NCI-H2081 treated with DMSO at 0.1 percent for 48 hours (cell line): ENCODE data around the gene KANK3.
"Not testable (repeated sequence)": the region's sequence is repeated elsewhere in the genome, so short reads cannot be mapped to it uniquely, and the experiment has no call there.

ENCODE experiments used
- DNase-seq: peaks from one replicate; lab custom pipeline; 2025; lab: John Stamatoyannopoulos, UW

The KANK3 gene

GRCh38 chr19:8370176-8371010, 27.3 kb upstream of the KANK3 start:
- DNase-seq: no peak

- DNase-seq: no peak
Measured at GRCh38 chr19:8367327-8368001, 24.4 kb upstream of the KANK3 start.

DNA sequence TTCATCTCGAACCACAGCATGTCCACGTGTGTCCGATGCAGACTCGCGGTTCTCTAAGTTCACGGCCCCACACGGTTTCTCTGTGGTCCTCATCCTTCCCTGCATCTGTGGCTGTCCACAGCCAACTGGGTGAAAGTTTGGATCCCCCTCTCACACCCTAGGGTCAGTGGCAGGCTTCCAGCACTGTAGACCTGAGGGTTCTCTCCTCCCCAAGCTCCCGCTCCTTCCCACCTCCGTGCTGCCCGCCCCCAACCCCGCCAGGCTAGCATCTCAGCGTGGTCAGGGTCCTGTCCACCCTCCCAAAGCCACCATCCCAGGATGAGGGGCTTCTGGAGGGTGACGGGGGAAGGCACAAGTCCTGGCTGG, 23.9 kb upstream of the KANK3 start:
- DNase-seq: no peak

DNA sequence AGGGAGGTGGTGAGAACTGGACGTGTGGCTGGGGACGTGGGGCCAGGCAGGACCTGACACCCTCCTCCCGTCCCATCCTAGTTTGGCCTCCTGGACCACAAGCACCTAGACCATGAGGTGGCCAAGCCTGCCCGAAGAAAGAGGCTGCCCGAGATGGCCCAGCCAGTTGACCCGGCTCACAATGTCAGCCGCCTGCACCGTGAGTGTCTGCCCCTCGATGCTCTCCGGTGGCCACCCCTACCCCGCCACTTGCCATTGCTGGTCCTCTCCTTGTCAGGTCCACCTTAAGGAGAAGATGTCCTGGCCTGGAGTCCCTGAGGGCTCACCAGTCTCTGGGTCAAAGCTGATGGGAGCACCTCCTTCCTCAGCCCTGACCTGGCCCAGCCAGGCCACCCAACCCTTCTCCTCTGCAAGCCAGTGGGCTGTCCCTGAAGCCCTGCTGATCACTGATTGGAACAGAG, 23.1 kb upstream of the KANK3 start:
- DNase-seq: no peak

DNA sequence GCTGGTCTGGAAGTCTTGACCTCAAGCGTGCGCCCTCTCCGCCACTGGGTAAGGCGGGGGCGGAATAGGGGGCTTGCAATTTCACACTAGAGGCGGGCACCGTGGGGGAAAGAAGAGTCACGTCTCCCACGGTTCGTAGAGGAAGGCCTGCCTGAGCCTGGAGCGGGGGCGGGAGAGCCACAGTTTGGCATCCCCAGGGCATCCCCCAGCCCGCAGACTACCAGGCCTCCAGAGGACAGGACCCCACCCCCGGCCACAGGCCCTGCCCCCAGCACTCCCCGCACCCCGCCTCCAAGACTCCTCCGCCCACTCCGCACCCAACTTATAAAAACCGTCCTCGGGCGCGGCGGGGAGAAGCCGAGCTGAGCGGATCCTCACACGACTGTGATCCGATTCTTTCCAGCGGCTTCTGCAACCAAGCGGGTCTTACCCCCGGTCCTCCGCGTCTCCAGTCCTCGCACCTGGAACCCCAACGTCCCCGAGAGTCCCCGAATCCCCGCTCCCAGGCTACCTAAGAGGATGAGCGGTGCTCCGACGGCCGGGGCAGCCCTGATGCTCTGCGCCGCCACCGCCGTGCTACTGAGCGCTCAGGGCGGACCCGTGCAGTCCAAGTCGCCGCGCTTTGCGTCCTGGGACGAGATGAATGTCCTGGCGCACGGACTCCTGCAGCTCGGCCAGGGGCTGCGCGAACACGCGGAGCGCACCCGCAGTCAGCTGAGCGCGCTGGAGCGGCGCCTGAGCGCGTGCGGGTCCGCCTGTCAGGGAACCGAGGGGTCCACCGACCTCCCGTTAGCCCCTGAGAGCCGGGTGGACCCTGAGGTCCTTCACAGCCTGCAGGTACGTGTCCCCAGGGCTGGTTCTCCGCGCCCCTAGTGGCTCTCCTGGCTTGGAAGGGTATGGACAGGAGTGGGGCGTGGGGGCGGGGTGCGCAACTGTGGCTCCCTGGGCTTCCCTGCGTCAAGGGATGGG, 21.0 kb upstream of the KANK3 start, which contains the start of gene ANGPTL4:
Gene ANGPTL4 (plus strand): TSS at position 353 of the 969 bp plus-strand sequence. CDS start 167 bp downstream, at position 520.
- DNase-seq: no peak

DNA sequence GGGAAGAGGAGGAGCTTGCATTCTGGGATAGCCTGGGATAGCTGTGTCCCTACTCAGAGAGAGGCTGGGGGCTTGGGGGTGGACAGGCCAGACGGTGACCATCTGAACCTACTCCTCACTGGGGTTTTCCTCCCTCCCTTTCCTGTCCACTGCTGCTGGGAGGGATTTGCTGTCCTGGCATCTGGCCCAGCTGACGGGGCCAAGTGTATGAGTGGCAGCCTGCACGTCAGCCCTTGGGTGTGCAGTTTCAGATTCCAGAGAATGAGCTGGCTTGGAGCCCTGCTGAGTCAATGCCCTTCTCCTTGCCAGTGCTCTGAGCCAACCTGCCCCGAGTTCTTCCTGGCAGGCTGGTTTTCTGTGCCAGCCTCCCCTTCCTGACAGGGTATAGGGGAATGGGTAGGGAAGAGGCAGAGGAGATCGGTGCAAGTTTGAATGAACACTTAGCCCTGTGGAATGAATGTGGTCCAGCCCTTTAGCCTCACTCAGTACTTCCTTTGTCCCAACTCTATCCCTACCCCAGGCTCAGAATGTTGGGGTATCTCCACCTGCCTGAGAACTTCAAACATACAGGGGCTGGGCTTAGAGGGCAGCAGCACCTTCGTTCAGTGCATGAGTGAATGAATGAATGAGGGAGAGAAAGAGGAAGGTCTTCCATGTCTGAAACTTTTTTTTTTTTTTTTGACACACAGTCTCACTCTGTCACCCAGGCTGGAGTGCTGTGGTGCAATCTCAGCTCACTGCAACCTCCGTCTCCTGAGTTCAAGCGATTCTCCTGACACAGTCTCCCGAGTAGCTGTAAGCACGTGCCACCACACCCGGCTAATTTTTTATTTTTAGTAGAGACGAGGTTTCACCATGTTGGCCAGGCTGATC, 19.1 kb upstream of the KANK3 start:
- no peak for DNase-seq

DNA sequence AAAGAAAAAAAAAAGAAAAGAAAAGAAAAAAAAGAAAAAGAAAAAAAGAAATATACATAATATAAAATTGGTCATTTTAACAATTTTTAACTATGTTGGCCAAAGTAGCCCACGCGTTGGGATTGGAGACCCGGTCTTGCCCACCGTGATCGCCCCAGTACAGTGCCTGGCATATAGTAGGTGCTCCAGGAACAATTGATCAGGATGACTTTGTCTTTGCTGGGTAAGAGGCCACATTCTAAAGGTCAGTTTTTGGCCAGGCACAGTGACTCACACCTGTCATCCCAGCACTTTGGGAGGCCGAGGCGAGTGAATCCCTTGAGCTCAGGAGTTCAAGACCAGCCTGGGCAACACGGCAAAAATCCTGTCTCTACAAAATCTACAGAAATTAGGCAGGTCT, 17.1 kb upstream of the KANK3 start:
- DNase-seq: no peak

GRCh38 chr19:8358948-8359347, 15.9 kb upstream of the KANK3 start:
- DNase-seq: no peak

GRCh38 chr19:8357007-8357521, 14.0 kb upstream of the KANK3 start:
- no peak for DNase-seq

DNA sequence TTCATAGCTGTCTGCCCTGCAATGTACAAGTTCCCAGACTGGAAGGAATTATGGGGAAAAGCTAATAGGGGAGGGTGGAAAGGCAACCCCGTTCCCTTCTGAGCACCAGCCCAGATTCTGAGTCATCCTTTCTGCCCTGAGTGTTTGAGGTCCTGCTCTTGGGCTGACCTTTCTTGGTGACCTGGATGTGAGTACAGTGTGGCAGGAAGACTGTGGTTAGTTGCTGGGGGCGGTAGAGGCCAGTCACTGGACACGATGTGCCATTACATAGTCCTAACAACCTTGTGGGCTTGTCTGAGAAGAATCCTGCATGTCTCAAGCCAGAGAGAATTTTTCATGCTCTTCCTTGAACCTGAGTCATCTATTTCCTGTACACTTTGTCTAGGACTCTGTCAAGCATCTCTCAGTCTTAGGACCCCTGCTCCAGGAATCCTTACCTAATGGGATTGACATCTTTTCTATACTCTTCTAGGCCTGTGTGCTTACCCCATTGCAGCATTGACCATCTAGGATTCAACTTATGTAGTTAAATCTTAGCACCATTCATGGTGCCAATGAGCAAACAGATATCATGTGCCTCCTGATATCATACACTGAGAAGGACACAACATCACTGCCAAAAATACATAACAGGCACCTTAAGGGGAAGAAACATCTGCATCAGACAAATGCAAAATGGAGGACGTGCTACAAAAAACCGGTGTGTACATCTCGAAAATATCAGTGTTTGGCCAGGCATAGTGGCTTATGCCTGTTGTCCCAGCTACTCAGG, 12.8 kb upstream of the KANK3 start:
- DNase-seq: no peak

DNA sequence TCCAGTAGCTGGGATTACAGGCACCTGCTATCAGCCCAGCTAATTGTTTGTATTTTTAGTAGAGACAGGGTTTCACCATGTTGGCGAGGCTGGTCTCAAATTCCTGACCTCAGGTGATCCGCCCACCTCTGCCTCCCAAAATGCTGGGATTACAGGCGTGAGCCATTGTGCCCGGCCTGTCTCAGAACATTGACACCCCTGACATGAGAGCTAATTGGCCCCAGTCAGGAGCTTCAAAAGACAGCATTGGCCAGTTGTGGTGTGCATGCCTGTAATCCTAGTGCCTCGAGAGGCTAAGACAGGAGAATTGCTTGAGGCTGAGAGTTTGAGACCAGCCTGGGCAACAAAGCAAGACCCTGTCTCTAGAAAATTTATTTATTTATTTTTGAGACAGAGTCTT, 9.8 kb upstream of the KANK3 start:
- not testable (repeated sequence) for DNase-seq

- DNase-seq: no peak
Measured at GRCh38 chr19:8352134-8352827, 9.2 kb upstream of the KANK3 start.

DNA sequence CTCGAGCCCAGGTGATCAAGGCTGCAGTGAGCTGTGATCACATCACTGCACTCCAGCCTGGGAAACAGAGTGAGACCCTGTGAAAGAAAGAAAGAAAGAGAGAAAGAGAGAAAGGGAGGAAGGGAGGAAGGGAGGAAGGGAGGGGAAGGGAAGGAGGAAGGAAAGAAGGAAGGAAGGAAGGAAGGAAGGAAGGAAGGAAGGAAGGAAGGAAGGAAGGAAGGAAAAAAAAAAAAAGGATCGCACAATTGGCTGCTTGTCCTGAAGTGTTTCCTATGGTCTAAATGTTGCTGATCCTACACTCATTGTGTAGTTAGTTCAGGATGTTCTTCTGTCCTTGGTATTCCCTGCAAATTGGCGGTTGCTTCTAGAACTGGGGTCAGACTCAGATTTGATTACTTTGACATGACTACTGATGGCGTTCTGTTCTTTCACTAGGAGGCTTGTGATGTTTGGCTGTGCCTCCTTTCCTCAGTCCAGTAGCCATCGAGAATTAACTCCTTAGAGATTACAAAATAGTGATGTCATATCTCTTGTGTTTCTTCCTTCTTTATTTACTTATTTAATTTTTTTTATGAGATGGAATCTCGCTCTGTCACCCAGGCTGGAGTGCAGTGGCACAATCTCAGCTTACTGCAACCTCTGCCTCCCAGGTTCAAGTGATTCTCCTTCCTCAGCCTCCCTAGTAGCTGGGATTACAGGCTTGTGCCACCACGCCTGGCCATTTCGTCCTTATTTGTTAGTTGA, 6.7 kb upstream of the KANK3 start:
- DNase-seq: not testable (repeated sequence)

GRCh38 chr19:8343483-8343844, 402 bp upstream of the KANK3 start:
- DNase-seq: no peak

DNA sequence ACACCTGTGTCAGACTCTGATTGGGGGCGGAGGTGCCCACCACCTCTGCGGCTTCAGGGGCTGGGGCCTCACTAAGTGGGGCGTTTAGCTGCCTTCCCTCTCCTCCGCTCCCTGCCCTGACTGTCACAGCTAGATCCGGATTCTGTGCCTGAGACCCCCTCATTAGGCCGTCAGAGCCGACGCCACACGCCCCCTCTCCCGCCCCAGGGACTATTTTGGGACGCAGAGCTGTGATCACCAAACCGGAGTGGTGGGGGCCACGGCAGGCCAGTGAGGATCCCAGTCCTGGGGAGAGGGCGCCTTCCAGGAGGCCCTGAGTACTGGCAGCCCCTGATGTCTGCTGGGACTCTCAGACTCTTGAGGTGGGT, 762 bp downstream of the KANK3 start:
- no peak for DNase-seq

GRCh38 chr19:8341504-8341903, 1.6 kb downstream of the KANK3 start:
- DNase-seq: not testable (repeated sequence)

DNA sequence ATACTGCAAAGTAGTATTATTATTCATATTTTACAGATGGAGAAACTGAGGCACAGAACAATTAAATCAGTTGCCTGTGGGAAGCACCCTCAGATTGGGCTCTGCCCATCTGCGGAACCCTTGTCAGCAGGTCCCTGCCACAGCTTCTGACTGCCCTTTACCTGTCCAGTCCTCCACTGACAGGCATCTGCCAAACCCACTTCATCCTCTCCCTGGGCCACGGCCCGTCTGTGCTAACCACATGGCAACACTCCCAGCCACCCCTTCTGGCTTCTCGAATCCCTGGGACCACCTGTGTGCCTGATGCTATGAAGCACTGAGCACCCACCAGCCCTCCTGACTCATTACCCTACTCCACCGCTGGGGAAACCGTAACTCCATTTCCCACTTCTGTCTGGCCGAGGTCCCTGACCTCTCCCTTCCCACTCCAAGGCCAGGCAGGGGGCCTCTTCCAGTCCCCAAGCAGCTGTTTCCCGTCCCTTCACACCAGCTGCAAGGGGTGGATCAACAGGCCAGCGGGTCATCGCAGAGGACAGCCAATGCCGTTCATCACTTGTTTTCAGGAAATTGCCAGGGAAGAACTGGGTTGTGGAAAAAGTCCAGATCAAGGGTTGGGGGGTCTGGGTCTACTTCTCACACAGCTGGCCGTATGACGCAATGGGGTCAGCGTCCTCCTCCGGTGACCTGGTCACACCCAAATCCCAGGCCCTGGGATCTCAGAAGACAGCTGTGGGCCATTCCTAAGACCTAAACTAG, 2.5 kb downstream of the KANK3 start:
- DNase-seq: no peak

- DNase-seq: no peak
Measured at GRCh38 chr19:8338835-8339234, 4.2 kb downstream of the KANK3 start.
